ENCODE measurements around the gene MME. TPM values are rescaled to one million over a fixed set of nuclear protein-coding genes. Genes with fewer than 3 reads are reported as not detected.

MME gene
- total and polyA plus RNA-seq, 2 donors (not counting 1 experiment from before 2014, with no cell fraction given): 137 to 451 TPM

GRCh38 chr3:155038203-155038554 is 41.9 kb upstream of the MME start:
- no peak for TF ChIP-seq CTCF (conservative IDR thresholded peaks at IDR 0.05 in 1 of 2, IDR thresholded peaks at IDR 0.05 in 1 of 2; ENCODE audit: low read depth in 1 of 2, low read length in 2 of 2)
- no peak for TF ChIP-seq EZH2 (IDR thresholded peaks at IDR 0.05; ENCODE audit: low read length, missing control alignments)
- H3K4me3 ChIP-seq (replicated peaks in 1 of 4; ENCODE audit: control extremely low read depth in 1 of 4, insufficient read depth in 1 of 4, low read depth in 3 of 4, low read length in 4 of 4): no peak overlapping the region
- DNase-seq (ENCODE audit: low read depth in 2 of 2): no peak
- H3K4me2 ChIP-seq (ENCODE audit: extremely low read depth, insufficient read depth, low read length): no peak overlapping the region
- no peaks in the 10 kb centered on the region for H3K27me3 ChIP-seq (ENCODE audit: control insufficient read depth, insufficient read depth, low read length)
- H3K9ac ChIP-seq (ENCODE audit: insufficient read depth, low read length): no peak overlapping the region
- no peaks in the 10 kb centered on the region for H3K79me2 ChIP-seq (ENCODE audit: control insufficient read depth, insufficient read depth, low read length)
- no peaks in the 10 kb centered on the region for H3K36me3 ChIP-seq (ENCODE audit: control insufficient read depth, insufficient read depth, low read length)
- H3K9me3 ChIP-seq (ENCODE audit: control insufficient read depth, insufficient read depth, low read depth, low read length): no peaks in the 10 kb centered on the region
- H2AFZ ChIP-seq (ENCODE audit: low read length): no peak overlapping the region
- H3K27ac ChIP-seq (ENCODE audit: insufficient read depth, low read length): no peak overlapping the region
- no peaks in the 10 kb centered on the region for H4K20me1 ChIP-seq (ENCODE audit: control insufficient read depth, extremely low read depth, insufficient read depth, low read length)
- no peaks in the 10 kb centered on the region for H3K4me1 ChIP-seq (ENCODE audit: control insufficient read depth, extremely low read depth, insufficient read depth, low read length)

GRCh38 chr3:155046935-155047334 is 33.2 kb upstream of the MME start:
- Histone ChIP-seq H3K4me3 (replicated peaks in 1 of 4; ENCODE audit: control extremely low read depth in 1 of 4, insufficient read depth in 1 of 4, low read depth in 3 of 4, low read length in 4 of 4) (no peak overlapping the region), H3K79me2 (ENCODE audit: control insufficient read depth, insufficient read depth, low read length) (no peaks in the 10 kb centered on the region), H2AFZ (ENCODE audit: low read length) (no peak overlapping the region), H3K9ac (ENCODE audit: insufficient read depth, low read length) (no peak overlapping the region), H3K36me3 (ENCODE audit: control insufficient read depth, insufficient read depth, low read length) (no peaks in the 10 kb centered on the region), H3K9me3 (ENCODE audit: control insufficient read depth, insufficient read depth, low read depth, low read length) (no peaks in the 10 kb centered on the region), H3K27me3 (ENCODE audit: control insufficient read depth, insufficient read depth, low read length) (no peaks in the 10 kb centered on the region), H3K4me1 (ENCODE audit: control insufficient read depth, extremely low read depth, insufficient read depth, low read length) (no peaks in the 10 kb centered on the region), H4K20me1 (ENCODE audit: control insufficient read depth, extremely low read depth, insufficient read depth, low read length) (no peaks in the 10 kb centered on the region), H3K27ac (ENCODE audit: insufficient read depth, low read length) (no peak overlapping the region), H3K4me2 (ENCODE audit: extremely low read depth, insufficient read depth, low read length) (no peak overlapping the region)
- TF ChIP-seq EZH2 (IDR thresholded peaks at IDR 0.05; ENCODE audit: low read length, missing control alignments) (no peak), CTCF (conservative IDR thresholded peaks at IDR 0.05 in 1 of 2, IDR thresholded peaks at IDR 0.05 in 1 of 2; ENCODE audit: low read depth in 1 of 2, low read length in 2 of 2) (no peak)
- no peak for DNase-seq (ENCODE audit: low read depth in 2 of 2)

- H3K27me3 ChIP-seq (ENCODE audit: control insufficient read depth, insufficient read depth, low read length): no peaks in the 10 kb centered on the region
- H3K9ac ChIP-seq (ENCODE audit: insufficient read depth, low read length): no peak overlapping the region
- DNase-seq (ENCODE audit: low read depth in 2 of 2): no peak
- H3K36me3 ChIP-seq (ENCODE audit: control insufficient read depth, insufficient read depth, low read length): no peaks in the 10 kb centered on the region
- no peak overlapping the region for H2AFZ ChIP-seq (ENCODE audit: low read length)
- TF ChIP-seq CTCF (conservative IDR thresholded peaks at IDR 0.05 in 1 of 2, IDR thresholded peaks at IDR 0.05 in 1 of 2; ENCODE audit: low read depth in 1 of 2, low read length in 2 of 2): no peak
- TF ChIP-seq EZH2 (IDR thresholded peaks at IDR 0.05; ENCODE audit: low read length, missing control alignments): no peak
- H3K4me1 ChIP-seq (ENCODE audit: control insufficient read depth, extremely low read depth, insufficient read depth, low read length): no peaks in the 10 kb centered on the region
- no peaks in the 10 kb centered on the region for H3K9me3 ChIP-seq (ENCODE audit: control insufficient read depth, insufficient read depth, low read depth, low read length)
- H4K20me1 ChIP-seq (ENCODE audit: control insufficient read depth, extremely low read depth, insufficient read depth, low read length): no peaks in the 10 kb centered on the region
- H3K4me3 ChIP-seq (replicated peaks in 1 of 4; ENCODE audit: control extremely low read depth in 1 of 4, insufficient read depth in 1 of 4, low read depth in 3 of 4, low read length in 4 of 4): no peak overlapping the region
- no peaks in the 10 kb centered on the region for H3K79me2 ChIP-seq (ENCODE audit: control insufficient read depth, insufficient read depth, low read length)
- H3K27ac ChIP-seq (ENCODE audit: insufficient read depth, low read length): no peak overlapping the region
- H3K4me2 ChIP-seq (ENCODE audit: extremely low read depth, insufficient read depth, low read length): no peak overlapping the region
These were observed 32.4 kb upstream of the MME start for GRCh38 chr3:155047672-155048071.

All from fibroblast of lung (primary cell).